Germinal center (tissue), 1 donor: ENCODE data around the gene CASKIN1.

Source experiments
- DNase-seq: peaks from one replicate; pipeline ENCODE4 v3.0.0; 2012; ENCODE audit warnings: mixed read lengths, low spot score

CASKIN1 gene

GRCh38 chr16:2233046-2233775 is 36.8 kb upstream of the CASKIN1 start:
- DNase-seq = no peak

GRCh38 chr16:2232094-2232990 is 35.9 kb upstream of the CASKIN1 start:
- no peak for DNase-seq

DNA sequence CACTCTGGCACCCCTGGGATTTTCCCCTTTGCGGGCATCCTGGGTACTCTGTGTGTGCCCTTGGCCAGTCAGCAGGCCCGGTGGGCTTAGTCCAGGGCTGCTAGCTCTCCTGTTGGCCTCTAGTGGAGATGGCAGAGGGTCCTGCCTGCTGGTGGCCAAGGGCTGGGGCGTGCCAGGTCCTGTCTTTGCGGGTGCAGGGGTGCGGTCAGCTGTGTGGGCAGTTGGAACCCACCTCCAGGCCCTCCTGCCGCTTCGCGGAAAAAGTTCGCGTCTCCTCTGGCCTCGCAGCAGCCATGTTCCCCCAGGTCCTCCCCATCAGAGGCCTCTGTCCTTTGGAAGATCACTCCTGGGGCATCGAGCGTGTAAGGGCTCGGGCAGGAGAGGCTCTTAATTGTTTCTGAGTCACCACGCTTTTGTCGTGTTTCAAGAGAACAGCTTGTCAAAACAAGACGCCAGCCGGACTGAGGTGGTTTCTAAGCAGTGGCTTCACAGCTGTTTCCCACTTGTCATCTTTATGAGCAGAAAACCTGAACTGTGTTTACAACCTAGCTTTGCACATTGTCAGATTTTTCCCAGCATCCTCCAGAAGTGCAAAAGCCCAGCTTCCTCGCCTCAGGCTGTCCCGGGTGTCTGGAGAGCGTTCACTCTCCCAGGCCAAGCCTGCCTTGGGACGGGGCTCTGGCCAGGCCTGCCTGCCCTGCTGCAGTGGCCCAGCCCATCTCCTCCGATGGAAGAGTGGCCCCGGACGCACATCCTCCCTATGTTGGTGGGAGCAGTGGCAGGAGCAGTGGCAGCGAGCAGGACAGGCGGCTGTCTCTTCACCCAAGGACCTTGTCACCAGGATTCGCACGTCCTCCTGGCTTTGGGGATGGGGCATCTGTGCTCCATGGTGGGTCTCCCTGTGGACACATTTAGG is 34.9 kb upstream of the CASKIN1 start:
- DNase-seq = no peak

- no peak for DNase-seq
These were observed 34.0 kb upstream of the CASKIN1 start for GRCh38 chr16:2230376-2230775.

- no peak for DNase-seq
These were observed 33.3 kb upstream of the CASKIN1 start for GRCh38 chr16:2229632-2230250.

- DNase-seq = no peak
These were observed 32.7 kb upstream of the CASKIN1 start for GRCh38 chr16:2229091-2229490.

- DNase-seq = no peak
These were observed 31.9 kb upstream of the CASKIN1 start for GRCh38 chr16:2228161-2228824.

GRCh38 chr16:2226918-2227317 is 30.5 kb upstream of the CASKIN1 start:
- no peak for DNase-seq

GRCh38 chr16:2226245-2226793 is 29.9 kb upstream of the CASKIN1 start:
- no peak for DNase-seq

DNA sequence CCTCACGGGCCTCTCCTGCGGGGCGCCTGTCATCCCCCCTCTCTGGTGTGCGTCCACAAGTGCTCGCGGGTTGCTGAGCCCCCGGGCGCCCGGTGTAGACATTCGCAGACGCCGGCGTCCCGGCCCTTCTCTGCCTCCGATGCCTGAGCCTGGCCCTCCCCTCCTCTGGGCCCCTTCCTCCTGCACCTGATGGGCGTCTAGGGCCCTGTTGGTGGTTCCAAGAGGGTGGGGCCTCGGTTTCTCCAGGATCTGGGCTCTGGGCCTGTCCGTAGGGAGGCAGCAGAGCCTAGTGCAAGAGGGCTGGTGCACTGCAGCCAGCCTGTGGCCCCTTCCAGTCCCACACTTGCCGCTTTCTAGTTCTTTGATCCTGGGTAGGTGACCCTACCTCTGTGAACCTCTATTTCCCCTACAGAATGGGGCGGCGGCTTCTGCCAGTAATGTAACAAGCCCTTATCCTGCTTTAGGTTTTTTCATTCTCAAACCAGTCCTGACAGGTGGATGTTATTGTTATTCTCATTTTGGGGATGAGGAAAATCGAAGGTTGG is 27.6 kb upstream of the CASKIN1 start:
- peak; percentile 54 for DNase-seq

GRCh38 chr16:2223221-2223941 is 27.0 kb upstream of the CASKIN1 start, which contains the start of gene E4F1:
TSS of gene E4F1 (plus strand) at chr16:2223591. CDS start at chr16:2223614, 23 bp downstream.
- DNase-seq = peak; percentile 99

GRCh38 chr16:2216330-2216729 is 19.9 kb upstream of the CASKIN1 start:
- DNase-seq = no peak

DNA sequence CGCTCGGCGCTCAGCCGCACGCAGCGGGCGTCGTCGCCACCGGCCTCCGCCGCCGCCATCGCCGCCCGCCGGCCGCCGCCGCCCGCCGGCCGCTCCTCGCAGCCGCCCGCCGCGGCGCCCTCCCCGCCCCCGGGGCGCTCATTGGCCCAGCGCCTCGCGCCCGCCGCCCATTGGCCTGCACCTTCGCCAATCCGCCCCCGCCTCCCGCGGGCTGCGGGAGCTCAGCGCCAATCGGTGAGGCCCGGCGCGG is 18.2 kb upstream of the CASKIN1 start, which contains the start of gene PGP:
TSS of gene PGP (minus strand) at position 122 of the 250 bp plus-strand sequence. CDS start at position 59, 63 bp downstream.
- DNase-seq = no peak

- DNase-seq = no peak
These were observed 17.7 kb upstream of the CASKIN1 start for GRCh38 chr16:2213817-2214718.

- no peak for DNase-seq
These were observed 16.2 kb upstream of the CASKIN1 start for GRCh38 chr16:2212362-2213324.

DNA sequence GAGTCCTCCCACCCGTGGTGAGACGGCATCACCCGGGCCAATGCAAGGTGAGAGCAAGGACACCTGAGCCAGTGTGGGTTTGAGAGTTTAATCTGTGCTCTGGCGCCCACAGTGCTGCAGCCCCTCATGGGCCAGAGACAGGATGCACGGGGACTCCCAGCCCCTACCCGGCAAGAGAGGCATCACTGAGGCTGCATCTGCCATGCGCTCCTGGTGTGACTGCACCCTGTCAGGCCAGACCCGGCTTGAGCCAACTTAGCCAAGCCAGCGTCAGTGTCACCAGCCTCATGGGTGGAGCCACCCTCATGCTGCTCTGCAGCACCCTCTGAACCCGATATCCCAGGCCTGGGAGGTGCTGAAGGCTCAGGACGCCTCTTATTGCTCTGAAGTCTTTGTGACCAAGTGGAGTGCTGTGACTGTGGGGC is 15.5 kb upstream of the CASKIN1 start:
- no peak for DNase-seq
